ENCODE measurements around the gene SRD5A3. TPM values are rescaled to one million over a fixed set of nuclear protein-coding genes. Genes with fewer than 3 reads are reported as not detected.

The SRD5A3 gene
- 10 to 100 TPM in 4 of 6 donors, 1 to 10 TPM in 2; 7.2 to 21.4 (median 13.0) TPM for total RNA-seq

DNA sequence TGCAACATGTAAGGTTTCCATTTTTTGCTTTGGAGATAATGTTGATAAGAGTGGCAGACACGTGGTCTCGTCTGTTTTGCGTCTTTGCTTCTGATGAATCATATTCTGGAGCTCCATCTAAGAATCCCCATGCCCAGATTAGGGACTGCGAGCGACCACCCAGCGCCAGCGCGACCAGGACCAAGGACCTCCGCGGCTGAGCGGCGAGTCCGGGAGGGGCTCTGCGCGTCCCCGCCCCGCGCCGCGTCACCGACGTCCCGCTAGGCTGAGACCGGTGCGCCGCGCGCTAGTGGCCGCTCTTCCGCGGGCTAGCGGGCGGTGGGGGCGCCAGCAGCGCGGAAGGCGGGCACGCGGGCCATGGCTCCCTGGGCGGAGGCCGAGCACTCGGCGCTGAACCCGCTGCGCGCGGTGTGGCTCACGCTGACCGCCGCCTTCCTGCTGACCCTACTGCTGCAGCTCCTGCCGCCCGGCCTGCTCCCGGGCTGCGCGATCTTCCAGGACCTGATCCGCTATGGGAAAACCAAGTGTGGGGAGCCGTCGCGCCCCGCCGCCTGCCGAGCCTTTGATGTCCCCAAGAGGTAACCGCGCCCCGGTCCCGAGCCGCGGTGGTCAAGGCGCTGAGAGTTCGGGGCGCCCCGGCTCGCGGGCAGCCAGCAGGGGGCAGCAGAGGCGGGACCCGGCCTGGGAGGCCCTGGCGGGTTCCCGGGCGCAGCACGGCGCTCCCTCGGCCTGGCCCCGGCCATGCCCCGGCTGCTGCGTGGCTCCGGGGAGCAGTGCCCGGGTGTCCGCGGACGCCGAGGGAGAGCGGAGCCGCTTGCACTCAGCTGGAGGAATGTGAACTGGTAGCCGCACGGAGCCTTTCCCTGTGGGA lies at the start of gene SRD5A3:
Gene SRD5A3, plus strand, starts transcription at position 263 of the 871 bp plus-strand sequence. Its CDS starts 95 bp downstream, at position 358.
- Histone ChIP-seq H3K36me3 (no peaks in the 10 kb centered on the region), H3K9me3 (no peaks in the 10 kb centered on the region), H3K4me1 (peaks cover 20 to 27% (median 23%) of the 10 kb centered on the region in 4 donors), H3K27ac (peak within 1 kb of the TSS; percentile 92 to 97 (median 95)), H3K27me3 (no peaks in the 10 kb centered on the region), H3K4me3 (peak within 1 kb of the TSS; percentile 51 to 91 (median 65))
- ATAC-seq (ENCODE audit: low FRiP score in 2 of 2) (peak; percentile 99), DNase-seq (peak; percentile 88 to 99)
- TF ChIP-seq, protein P1, sequence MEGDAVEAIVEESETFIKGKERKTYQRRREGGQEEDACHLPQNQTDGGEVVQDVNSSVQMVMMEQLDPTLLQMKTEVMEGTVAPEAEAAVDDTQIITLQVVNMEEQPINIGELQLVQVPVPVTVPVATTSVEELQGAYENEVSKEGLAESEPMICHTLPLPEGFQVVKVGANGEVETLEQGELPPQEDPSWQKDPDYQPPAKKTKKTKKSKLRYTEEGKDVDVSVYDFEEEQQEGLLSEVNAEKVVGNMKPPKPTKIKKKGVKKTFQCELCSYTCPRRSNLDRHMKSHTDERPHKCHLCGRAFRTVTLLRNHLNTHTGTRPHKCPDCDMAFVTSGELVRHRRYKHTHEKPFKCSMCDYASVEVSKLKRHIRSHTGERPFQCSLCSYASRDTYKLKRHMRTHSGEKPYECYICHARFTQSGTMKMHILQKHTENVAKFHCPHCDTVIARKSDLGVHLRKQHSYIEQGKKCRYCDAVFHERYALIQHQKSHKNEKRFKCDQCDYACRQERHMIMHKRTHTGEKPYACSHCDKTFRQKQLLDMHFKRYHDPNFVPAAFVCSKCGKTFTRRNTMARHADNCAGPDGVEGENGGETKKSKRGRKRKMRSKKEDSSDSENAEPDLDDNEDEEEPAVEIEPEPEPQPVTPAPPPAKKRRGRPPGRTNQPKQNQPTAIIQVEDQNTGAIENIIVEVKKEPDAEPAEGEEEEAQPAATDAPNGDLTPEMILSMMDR (IDR thresholded peaks at IDR 0.05), result peak; percentile 93 to 99 (median 98)
- TF ChIP-seq POLR2A (IDR thresholded peaks at IDR 0.05), result peak in 2 of 4 donors; percentile 64 to 83
- peak; percentile 28 to 79 for TF ChIP-seq POLR2AphosphoS5 (IDR thresholded peaks at IDR 0.05)
- no peak for TF ChIP-seq EP300 (IDR thresholded peaks at IDR 0.05)
- WGBS, 2 donors, result 1% methylated on average over 16 to 20 of the region's 95 CpGs

DNA sequence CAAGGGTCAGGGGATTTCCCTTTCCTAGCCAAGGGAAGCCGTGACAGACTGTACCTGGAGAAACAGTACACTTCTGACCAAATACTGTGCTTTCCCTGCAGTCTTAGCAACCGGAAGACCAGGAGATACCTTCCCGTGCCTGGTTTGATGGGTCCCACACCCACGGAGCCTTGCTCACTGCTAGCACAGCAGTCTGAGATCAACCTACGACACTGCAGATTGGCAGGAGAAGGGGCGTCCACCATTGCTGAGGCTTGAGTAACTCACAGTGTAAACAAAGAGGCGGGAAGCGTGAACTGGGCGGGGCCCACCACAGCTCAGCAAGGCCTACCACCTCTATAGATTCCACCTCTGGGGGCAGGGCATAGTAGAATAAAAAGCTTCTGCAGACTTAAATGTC lies 48.7 kb upstream of the SRD5A3 start:
- Histone ChIP-seq H3K36me3 (no peaks in the 10 kb centered on the region), H3K9me3 (no peaks in the 10 kb centered on the region), H3K4me1 (no peaks in the 10 kb centered on the region), H3K27ac (no peak overlapping the region), H3K27me3 (no peaks in the 10 kb centered on the region), H3K4me3 (no peak overlapping the region)
- no peak for ATAC-seq (ENCODE audit: low FRiP score in 2 of 2)
- TF ChIP-seq POLR2AphosphoS5 (IDR thresholded peaks at IDR 0.05), result no peak
- no peak for TF ChIP-seq POLR2A (IDR thresholded peaks at IDR 0.05)
- TF ChIP-seq, protein P1 (IDR thresholded peaks at IDR 0.05), result no peak
- TF ChIP-seq EP300 (IDR thresholded peaks at IDR 0.05), result no peak
- peak in 1 of 2 donors; percentile 5 for DNase-seq
- 90 to 96% methylated on average over 5 to 9 of the region's 9 CpGs for WGBS, 2 donors

DNA sequence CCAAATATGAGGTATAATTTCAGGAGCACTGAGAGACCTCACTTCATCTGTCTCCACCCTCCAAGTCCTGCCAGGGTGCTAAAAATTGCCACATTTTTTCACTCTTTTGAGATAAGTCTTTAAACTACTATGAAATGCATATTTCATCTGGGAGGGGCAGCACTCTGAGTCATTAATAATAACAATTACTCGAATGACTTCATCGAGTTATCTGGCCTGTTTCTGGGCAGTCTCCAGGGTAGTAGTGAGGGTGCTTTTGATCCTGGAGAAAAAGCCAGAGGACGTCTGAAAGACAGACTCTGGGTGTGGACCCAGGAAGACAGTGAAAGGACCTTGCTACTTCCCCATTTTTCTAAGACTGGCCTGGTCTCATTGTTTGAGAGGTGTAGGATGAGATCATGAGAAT lies 42.3 kb upstream of the SRD5A3 start:
- 29 to 38% methylated on average over 3 of the region's 3 CpGs for WGBS, 2 donors
- H3K36me3 ChIP-seq, result no peaks in the 10 kb centered on the region
- TF ChIP-seq EP300 (IDR thresholded peaks at IDR 0.05) (no peak), POLR2A (IDR thresholded peaks at IDR 0.05) (no peak), POLR2AphosphoS5 (IDR thresholded peaks at IDR 0.05) (no peak)
- TF ChIP-seq, protein P1 (IDR thresholded peaks at IDR 0.05), result no peak
- no peak overlapping the region for H3K4me3 ChIP-seq
- ATAC-seq (ENCODE audit: low FRiP score in 2 of 2), result peak; percentile 40 to 95
- no peaks in the 10 kb centered on the region for H3K27me3 ChIP-seq
- peaks cover 3 to 11% (median 9%) of the 10 kb centered on the region in 4 donors for H3K4me1 ChIP-seq
- H3K27ac ChIP-seq, result peak overlapping the region in 1 of 4 donors; percentile 48
- DNase-seq, result no peak
- H3K9me3 ChIP-seq, result no peaks in the 10 kb centered on the region

DNA sequence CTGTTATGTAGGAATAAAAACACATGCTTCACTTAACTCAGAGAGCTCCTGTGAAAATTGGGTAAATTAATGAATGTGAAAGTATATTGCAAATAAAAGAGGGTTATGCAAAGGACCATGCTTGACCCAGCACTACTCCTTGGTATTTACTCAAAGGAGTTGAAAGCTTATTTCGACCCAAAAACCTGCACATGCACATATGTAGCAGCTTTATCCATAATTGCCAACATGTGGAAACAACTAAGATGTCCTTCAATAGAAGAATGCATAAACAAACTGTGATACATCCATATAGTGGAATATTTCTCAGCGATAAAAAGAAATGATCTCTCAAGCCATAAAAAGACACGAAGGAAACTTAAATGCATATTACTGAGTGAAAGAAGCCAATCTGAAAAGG lies 41.7 kb upstream of the SRD5A3 start:
- Histone ChIP-seq H3K27me3 (no peaks in the 10 kb centered on the region), H3K4me3 (no peak overlapping the region), H3K27ac (no peak overlapping the region), H3K36me3 (no peaks in the 10 kb centered on the region), H3K9me3 (no peaks in the 10 kb centered on the region), H3K4me1 (peaks cover 3 to 11% (median 9%) of the 10 kb centered on the region in 4 donors)
- no peak for DNase-seq
- 84 to 85% methylated on average over 3 of the region's 3 CpGs for WGBS, 2 donors
- ATAC-seq (ENCODE audit: low FRiP score in 2 of 2), result no peak
- TF ChIP-seq, protein P1 (IDR thresholded peaks at IDR 0.05), result no peak
- TF ChIP-seq EP300 (IDR thresholded peaks at IDR 0.05) (no peak), POLR2A (IDR thresholded peaks at IDR 0.05) (no peak), POLR2AphosphoS5 (IDR thresholded peaks at IDR 0.05) (no peak)
